HG03469 (cell line): ENCODE measurements around the gene ZNF778.
"Not testable (repeated sequence)": the region's sequence is repeated elsewhere in the genome, so short reads cannot be mapped to it uniquely, and the experiment has no call there.

Experiments used
- ATAC-seq: cut with Tn5 transposase; IDR thresholded peaks from one replicate; pipeline ENCODE4 v1.9.1; 2021; ENCODE audit warnings: mild to moderate bottlenecking, moderate library complexity, moderate number of reproducible peaks; ENCODE audit not compliant: unreplicated experiment

Gene ZNF778

DNA sequence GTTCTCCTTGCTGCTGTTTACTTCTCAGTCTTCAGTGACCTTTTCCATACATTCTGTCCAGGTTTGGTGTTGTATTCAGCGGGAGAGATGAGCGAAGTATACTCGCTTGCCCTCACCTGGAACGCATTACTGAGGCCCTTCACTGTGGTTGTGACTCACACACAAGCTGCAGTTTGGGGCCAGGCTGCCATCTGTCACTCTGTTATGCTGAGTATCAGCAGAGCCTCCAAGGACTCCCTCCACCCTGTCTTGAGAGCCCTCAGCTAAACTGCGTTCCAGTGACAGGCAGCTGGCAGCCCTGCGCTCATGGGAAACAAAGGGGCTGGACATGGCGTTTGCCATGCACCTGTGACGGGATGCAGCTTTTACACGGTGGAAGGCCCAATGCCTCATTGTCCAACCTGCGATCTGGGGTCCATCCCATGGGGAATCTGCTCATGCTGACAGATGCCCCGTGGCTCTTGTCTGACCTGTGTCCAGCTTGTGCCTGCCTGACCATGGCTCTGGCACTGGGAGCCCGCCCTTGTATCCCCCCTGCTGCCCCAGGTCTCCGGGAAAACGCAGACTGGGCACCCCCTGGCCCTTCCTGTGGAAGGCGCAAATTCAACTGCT is 6.5 kb upstream of the ZNF778 start:
- ATAC-seq, result no peak

DNA sequence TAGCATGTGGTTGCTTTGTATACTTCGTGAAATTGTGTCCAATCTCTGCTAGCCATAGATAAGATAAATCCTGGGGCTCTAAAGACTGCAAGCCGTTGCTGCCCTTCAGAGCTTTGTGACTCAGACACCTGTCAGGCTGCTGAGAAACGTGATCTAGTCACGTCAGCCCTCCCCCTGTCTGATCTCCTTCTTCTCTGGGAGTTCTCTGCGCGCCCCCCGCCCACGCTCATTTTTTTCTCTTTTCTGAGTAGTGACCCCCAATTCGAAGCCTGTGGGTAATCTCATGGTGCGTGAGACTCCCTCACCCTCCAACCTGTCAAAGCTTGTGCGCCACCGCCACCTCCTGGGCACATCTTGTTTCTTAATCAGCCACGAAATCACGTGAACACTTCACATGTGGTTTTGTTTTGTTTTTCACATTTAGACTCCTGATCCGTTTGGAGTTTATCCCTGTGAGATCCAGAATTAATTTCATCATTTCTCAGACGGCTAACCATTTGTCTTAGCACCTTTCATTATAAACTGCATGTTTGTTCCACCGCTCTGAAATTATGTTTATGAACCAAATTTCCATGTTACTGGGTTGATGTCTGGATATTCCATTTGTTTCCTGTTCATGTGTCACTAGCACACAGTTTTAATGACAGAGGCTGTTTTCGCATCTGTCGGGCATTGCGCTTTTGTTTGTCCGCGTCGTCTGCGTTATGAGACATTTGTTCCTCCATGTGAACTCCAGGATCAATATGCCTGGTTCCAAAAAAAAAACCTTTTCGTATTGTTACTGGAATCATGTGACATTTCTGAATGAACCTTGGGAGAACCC is 977 bp upstream of the ZNF778 start:
- ATAC-seq, result no peak

DNA sequence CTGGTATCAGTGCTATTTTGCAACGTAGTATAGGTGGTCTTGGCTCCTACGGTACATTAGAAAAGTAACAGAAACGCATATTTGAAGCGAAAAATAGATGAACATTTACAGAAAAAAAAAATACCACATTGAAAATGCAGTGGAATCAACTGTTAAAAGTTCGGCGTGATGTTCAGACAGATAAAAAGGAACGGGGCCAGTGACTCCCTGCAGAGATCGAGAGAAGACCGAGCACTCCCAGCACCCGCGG is 440 bp upstream of the ZNF778 start:
- no peak for ATAC-seq

DNA sequence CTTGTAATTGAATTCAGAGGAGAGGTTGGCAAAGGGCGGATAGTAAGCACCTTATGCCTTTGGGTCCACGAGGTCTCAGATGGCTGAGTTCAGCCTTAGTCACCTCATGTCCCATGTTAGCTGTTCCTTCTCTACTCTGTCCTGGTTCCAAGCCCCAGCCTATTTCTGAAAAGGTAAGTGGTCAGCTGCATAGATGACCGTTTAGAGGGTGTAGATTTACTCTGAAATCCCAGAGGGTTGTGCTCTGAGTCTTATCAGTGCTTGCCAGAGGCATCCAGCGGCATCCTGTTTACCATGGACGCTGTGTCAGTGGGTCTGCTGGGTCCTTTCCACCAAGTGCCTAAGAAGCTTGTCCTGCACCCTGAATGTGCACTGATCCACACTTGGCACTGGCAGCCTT is 1.9 kb downstream of the ZNF778 start:
- ATAC-seq, result no peak

DNA sequence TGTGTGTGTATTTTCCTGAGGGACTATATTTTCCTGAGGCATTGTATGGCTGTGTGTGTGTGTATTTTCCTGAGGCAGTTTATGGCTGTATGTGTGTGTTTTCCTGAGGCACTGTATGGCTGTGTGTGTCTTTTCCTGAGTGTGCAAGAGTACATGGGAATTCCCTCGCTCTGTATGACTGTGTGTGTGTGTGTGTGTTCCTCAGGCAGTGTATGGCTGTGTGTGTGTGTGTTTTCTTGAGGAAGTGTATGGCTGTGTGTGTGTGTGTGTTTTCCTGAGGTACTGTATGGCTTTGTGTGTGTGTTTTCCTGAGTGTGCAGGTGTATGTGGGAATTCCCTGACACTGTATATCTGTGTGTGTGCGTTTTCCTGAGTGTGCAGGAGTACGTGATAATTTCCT is 4.1 kb downstream of the ZNF778 start:
- ATAC-seq, result no peak

DNA sequence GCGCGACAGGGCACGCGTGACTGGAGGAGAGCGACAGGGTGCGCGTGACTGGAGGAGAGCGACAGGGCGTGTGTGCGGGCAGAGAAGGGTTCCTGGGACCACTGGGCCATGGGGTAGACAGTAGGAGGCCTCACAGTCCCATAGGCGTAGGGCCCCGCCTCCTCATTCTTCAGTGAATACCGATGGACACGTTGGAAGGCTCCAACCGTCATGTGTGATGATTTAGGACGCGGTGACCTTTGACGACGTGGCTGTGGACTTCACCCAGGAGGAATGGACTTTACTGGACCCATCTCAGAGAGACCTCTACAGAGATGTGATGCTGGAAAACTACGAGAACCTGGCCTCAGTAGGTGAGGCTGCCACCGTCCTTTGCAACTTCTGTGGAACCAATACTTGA is 5.4 kb downstream of the ZNF778 start:
- ATAC-seq, result no peak

DNA sequence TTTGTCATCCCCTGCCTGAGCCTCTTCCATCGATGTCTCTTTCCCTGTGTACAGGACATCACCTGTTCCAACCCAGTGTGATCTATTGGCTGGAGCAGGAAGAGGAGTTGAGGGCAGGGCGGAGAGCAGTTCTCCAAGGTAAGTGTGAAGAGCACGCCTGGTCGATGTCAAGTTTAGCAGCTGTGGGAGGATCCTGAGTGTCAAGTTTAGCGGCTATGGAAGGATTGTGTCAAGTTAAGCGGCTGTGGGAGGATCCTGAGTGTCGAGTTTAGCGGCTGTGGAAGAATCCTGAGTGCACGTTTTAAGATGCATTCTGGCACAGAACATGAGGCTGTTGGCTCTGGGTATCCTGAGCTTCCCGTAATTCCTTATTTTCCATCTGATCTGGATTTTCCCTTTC is 7.2 kb downstream of the ZNF778 start:
- ATAC-seq, result no peak

DNA sequence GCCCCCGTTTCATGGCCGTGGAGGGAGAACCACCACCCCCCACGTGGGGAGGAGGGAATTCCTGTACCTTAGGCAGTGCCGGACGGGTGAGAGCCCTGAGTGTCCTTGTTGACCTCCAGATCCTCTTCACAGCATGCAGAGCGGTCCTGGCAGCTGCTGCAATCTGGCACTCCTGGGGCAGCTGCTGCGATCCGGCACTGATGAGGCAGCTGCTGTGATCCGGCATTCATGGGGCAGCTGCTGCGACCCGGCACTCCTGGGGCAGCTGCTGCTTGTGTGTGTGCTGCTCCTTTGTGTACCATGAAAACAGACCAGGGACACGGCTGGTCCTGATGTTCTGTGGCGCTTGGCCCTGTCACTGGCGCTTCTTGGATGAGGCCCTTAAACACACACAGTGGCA is 12.8 kb downstream of the ZNF778 start:
- no peak for ATAC-seq

DNA sequence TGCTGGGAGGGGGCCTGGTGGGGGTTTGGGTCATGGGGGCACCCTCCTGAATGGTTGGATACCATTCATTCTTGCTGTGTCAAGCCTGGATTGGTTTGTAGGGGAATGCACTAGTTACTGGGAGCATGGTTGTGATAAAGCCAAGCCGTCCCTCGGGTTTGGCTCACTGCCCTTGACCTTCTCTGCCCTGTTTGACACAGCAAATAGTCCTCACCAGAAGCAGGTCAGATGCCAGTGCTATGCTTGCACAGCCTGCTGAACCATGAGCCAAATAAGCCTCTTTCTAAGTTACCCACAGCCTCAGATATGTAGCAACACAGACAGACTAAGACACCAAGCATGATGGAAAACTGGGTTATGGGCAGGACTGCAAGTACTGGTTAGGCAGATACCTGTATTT is 14.6 kb downstream of the ZNF778 start:
- ATAC-seq, result no peak

DNA sequence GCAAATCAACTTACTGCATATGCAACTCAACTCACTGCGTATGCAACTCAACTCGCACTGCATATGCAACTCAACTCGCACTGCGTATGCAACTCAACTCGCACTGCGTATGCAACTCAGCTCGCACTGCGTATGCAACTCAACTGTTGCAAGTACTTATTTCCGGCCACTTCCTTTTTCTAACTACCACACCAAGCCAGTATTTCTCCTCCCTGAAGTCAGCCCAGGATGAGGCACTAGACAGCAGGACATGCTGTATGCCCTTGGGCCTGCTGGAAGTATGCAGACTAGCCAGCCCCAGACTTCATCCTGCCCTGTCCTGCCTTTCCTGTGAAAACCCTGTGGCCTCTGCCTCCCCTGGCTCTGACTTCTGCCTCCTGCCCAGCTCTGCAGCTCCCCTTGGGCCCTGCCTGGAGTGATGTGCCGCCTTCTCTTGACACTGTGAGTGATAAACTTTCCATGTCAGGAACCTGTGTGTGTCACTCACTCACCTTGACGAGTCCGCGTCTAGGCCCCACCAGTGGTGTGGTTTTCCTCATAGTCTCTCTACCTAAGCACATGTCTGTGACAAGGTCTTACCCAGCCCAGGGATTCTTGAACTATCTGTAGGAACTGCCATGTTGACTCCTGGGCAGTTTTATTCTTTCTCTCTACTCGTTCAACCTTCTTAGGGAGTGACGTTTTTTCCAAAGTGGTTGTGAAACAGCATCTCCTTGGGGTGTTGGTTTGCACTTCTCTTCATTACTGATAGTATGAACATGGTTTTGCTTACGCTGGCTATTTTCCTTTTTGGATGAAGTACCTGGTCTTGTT is 16.4 kb downstream of the ZNF778 start:
- ATAC-seq, result no peak

DNA sequence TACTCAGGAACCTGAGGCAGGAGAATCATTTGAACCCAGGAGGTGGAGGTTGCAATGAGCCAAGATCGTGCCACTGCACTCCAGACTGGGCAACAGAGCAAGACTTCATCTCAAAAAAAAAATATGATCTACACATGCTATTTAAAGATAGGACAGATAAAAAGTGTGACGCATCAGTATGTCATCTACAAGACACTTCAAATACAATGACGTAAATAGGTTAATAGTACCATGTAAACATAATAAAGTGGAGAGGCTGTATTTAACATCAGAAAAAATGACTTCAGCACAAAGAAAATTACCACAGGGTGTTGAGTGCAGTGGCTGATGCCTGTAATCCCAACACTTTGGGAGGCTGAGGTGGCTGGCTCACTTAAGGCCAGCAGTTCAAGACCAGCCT is 20.2 kb downstream of the ZNF778 start:
- no peak for ATAC-seq

DNA sequence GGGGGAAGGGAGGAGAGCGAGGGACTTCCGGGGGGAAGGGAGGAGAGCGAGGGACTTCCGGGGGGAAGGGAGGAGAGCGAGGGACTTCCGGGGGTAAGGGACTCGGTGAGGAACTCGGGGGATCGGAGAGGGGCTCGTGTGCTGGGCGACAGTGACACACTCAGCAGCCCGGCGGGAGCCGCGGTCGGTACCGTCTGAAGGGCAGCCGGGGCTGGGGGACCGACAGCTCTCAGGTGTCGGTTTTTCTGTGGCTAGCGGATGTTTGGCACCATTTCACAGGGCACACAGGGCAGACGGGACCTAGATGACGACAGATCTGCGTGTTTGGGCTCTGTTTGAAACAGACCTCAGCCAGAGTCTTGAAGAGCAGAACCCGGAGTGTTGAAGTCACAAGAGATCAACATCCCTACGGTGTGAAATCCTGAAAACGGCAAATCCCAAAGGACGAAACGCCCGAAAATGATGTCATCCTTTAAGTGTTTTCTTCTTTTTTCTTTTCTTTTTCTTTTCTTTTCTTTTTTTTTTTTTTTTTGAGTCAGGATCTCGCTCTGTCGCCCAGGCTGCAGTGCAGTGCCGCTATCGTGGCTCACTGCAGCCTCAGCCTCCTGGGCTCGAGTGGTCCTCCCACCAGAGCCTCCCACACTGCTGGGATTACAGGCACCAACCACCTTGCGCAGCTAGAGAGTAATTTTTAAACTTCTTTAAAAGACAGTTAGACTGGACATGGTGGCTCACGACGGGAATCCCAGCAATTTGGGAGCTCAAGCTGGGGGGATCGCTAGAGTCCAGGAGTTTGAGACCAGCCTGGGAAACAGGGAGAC is 23.9 kb downstream of the ZNF778 start:
- ATAC-seq, result no peak

DNA sequence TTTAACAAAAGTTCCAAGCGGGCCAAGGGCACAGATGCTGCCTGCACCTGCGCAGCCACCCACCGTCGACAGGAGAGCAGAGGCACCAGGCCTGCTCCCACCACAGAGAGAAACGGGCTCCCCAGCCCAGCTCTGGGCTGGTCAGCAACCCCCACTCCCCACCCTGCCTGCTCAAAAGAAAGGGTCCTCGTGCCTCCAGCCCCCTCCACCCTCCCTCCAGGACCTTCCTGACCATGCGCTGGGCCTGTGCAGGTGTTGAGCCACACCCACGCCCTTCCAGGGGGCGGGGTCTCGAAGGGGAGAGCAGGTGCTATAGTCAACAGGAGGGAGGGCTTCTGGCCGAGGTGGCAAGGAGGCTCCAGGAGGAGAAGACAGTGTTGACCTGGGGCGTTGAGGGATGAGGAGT is 25.3 kb downstream of the ZNF778 start:
- no peak for ATAC-seq

DNA sequence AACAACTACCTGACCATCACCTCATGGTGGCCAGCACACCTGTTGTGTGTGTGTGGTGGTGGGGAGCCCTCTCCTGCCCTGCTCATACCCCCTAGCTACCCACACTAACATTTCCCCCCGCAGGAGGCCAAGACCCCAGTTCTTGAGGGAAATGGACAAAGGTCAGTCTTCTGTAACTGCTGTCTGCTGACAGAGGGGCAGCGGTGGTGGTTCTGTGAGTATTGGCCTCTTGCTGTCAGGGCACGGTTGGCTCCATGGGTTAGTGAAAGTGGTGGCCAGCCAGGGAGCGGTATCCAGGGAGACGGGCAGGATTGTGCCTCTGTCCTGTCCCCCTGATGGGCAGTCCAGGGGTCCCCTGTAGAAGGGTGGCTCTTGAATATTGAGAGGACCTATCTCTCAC is 26.2 kb downstream of the ZNF778 start:
- ATAC-seq, result no peak

DNA sequence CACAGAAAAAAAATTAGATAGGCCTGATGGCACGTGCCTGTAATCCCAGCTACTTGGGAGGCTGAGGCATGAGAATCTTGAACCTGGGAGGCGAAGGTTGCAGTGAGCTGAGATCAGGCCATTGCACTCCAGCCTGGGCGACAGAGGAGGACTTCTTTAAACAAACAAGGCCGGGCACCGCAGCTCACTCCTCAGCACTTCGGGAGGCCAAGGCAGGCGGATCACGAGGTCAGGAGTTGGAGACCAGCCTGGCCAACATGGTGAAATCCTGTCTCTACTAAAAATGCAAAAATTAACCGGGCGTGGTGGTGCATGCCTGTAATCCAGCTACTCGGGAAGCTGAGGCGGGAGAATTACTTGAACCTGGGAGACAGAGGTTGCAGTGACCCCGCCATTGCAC is 26.8 kb downstream of the ZNF778 start:
- ATAC-seq, result not testable (repeated sequence)

DNA sequence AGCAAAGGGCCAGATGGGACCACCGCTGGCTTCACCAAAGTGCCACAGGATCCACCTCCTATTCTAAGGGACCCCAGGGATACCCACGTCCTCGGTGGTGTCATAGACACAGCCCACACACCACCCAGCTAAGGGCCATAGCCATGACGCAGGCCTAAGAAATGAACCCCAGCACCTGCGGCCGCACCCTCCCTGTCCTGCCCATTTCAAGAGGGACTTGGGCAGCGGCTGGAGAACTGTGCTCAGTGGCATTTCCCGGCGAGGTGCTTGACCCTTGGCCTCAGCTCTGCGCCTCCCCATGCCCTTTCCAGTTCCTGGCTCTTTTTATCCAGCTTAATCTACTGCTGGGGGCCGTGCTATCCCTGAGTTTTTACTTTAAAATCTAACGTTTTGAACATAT is 27.3 kb downstream of the ZNF778 start:
- ATAC-seq, result no peak

DNA sequence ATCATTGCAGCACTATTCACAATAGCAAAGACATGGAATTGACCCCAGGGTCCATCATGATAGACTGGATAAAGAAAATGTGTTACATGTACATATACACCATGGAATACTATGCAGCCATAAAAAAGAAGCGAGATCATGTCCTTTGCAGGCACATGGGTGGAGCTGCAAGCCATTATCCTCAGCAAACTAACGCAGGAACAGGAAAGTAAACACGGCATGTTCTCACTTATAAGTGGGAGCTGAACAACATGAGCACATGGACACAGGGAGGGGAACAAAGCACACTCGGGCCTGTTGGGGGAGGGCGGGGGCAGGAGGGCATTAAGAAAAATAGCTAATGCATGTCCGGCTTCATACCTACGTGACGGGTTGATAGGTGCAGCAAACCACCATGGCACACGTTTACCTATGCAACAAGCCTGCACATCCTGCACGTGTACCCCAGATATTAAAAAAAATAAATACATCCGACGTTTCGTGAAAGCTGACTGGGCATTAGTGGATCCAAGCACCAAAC is 28.9 kb downstream of the ZNF778 start:
- ATAC-seq, result no peak

DNA sequence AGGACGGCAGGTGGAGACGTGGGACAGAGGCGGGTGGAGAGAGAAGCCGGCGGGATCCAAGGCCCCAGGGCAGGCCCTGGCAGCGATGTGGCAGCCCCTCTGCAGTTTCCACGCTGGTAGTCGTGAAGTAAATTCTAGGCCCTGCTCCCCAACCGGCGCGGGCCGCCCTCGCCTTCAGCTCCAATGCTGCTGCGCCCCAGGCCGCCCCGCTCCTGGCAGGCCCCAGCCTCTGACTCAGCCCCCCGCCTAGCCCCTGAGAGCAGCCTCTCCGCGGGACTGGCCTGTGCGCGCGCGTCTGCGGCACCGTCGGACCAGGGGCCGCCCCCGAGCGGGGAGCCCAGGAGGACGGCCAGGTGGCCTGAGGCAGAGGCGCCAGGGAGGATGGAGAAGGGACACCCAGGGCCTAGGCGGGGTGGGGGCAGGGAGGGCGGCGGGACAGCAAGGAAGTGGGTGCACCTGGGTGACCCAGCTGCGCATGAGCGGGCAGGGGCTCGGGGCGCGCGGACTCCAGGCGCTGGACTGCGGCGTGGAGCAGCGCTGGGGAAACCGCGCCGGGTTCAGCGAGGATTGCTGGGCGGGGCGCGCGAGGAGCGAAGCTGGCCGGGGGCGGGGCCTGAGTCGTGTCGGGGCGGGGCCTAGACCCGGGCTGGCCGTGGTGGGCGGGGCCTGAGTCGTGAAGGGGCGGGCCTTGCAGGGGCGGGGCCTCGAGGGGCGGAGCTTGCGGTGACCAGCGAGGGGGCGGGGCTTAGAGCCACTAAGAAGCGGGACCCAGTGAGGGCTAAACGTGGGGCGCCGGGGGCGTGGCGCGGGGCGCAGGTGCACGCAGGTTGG is 29.6 kb downstream of the ZNF778 start:
- ATAC-seq, result no peak

DNA sequence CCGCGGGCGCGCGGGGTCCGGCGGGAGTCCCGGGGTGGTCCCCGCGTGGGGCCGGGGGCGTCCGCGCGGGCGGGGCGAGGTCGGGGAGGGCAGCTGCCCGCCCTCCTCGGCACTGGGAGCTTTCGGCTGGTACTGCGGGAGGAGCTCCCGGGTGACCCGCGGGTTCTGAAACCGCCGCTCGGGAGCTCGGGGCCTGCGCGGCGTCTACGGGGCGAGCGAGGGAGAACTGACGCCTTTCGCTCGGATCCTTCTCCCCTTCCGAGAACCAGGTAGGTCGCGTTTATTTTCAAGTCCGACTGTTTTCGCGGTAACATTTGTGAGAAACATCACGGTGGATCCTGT is 30.2 kb downstream of the ZNF778 start:
- not testable (repeated sequence) for ATAC-seq
